Stimulated activated CD8-positive, alpha-beta memory T cell treated with anti-CD3 and anti-CD28 coated beads, Interleukin-7, amount 100 ng/mL, for 24 hours (primary cell): ENCODE measurements around the gene PSMD12.

ENCODE experiments used
- DNase-seq: peaks from one replicate; pipeline ENCODE4 v3.0.0-alpha.2; 2020; ENCODE audit warnings: low read depth

Gene PSMD12

GRCh38 chr17:67386965-67387551 is 20.7 kb upstream of the PSMD12 start:
- DNase-seq, result peak; percentile 57

- DNase-seq, result no peak
Measured at GRCh38 chr17:67385122-67385988, 19.0 kb upstream of the PSMD12 start.

GRCh38 chr17:67381929-67382257 is 15.5 kb upstream of the PSMD12 start:
- no peak for DNase-seq

- DNase-seq, result no peak
Measured at GRCh38 chr17:67379251-67379630, 12.9 kb upstream of the PSMD12 start.

GRCh38 chr17:67378454-67379250 is 12.3 kb upstream of the PSMD12 start:
- peak; percentile 50 for DNase-seq

- DNase-seq, result no peak
Measured at GRCh38 chr17:67377488-67378453, 11.4 kb upstream of the PSMD12 start.

GRCh38 chr17:67376737-67377487 is 10.5 kb upstream of the PSMD12 start, which contains the start of gene PITPNC1:
PITPNC1 (plus strand) TSS chr17:67377281.
- DNase-seq, result peak; percentile 71

GRCh38 chr17:67376415-67376736 is 10.0 kb upstream of the PSMD12 start:
- DNase-seq, result no peak

GRCh38 chr17:67375716-67376115 is 9.3 kb upstream of the PSMD12 start:
- DNase-seq, result no peak

- no peak for DNase-seq
Measured at GRCh38 chr17:67375054-67375427, 8.7 kb upstream of the PSMD12 start.

- DNase-seq, result peak; percentile 77
Measured at GRCh38 chr17:67374329-67375053, 8.1 kb upstream of the PSMD12 start.

GRCh38 chr17:67372751-67373150 is 6.4 kb upstream of the PSMD12 start:
- DNase-seq, result no peak

- DNase-seq, result no peak
Measured at GRCh38 chr17:67369676-67370075, 3.3 kb upstream of the PSMD12 start.

- no peak for DNase-seq
Measured at GRCh38 chr17:67365738-67366192, 612 bp downstream of the PSMD12 start.

GRCh38 chr17:67364847-67365737 is 1.3 kb downstream of the PSMD12 start:
- no peak for DNase-seq

GRCh38 chr17:67362173-67362572 is 4.2 kb downstream of the PSMD12 start:
- no peak for DNase-seq

GRCh38 chr17:67360880-67361279 is 5.5 kb downstream of the PSMD12 start:
- DNase-seq, result no peak

- DNase-seq, result no peak
Measured at GRCh38 chr17:67359960-67360791, 6.2 kb downstream of the PSMD12 start.
